ENCODE data around the gene PDE11A. TPM values are rescaled to one million over a fixed set of nuclear protein-coding genes. Genes with fewer than 3 reads are reported as not detected.

The PDE11A gene
- total RNA-seq, 4 donors from 2014 or later = under 0.01 to 0.58 (median under 0.01) TPM; not detected in 1

GRCh38 chr2:177893880-177894279 lies 178.7 kb downstream of the PDE11A start:
- no peak for DNase-seq (ENCODE audit: extremely low spot score)
- TF ChIP-seq EP300 (IDR thresholded peaks at IDR 0.05) (no peak), POLR2AphosphoS5 (IDR thresholded peaks at IDR 0.05) (no peak), POLR2A (IDR thresholded peaks at IDR 0.05; ENCODE audit: low read depth) (no peak)
- TF ChIP-seq, protein P1, sequence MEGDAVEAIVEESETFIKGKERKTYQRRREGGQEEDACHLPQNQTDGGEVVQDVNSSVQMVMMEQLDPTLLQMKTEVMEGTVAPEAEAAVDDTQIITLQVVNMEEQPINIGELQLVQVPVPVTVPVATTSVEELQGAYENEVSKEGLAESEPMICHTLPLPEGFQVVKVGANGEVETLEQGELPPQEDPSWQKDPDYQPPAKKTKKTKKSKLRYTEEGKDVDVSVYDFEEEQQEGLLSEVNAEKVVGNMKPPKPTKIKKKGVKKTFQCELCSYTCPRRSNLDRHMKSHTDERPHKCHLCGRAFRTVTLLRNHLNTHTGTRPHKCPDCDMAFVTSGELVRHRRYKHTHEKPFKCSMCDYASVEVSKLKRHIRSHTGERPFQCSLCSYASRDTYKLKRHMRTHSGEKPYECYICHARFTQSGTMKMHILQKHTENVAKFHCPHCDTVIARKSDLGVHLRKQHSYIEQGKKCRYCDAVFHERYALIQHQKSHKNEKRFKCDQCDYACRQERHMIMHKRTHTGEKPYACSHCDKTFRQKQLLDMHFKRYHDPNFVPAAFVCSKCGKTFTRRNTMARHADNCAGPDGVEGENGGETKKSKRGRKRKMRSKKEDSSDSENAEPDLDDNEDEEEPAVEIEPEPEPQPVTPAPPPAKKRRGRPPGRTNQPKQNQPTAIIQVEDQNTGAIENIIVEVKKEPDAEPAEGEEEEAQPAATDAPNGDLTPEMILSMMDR (IDR thresholded peaks at IDR 0.05) = no peak
- Histone ChIP-seq H3K4me3 (no peak overlapping the region), H3K27ac (replicated peaks in 1 of 4) (no peak overlapping the region), H3K4me1 (no peaks in the 10 kb centered on the region), H3K36me3 (no peaks in the 10 kb centered on the region), H3K27me3 (peaks cover 0 to 8% (median 0%) of the 10 kb centered on the region in 4 donors), H3K9me3 (no peaks in the 10 kb centered on the region)
- intact Hi-C loops (cut with DNase I) = no loop called here

- 94% methylated on average over 1 of the region's 1 CpG for WGBS
- H3K9me3 ChIP-seq = no peaks in the 10 kb centered on the region
- H3K27ac ChIP-seq (replicated peaks in 1 of 4) = no peak overlapping the region
- H3K4me3 ChIP-seq = no peak overlapping the region
- no peaks in the 10 kb centered on the region for H3K4me1 ChIP-seq
- no peak for DNase-seq (ENCODE audit: extremely low spot score)
- TF ChIP-seq, protein P1 (IDR thresholded peaks at IDR 0.05) = no peak
- TF ChIP-seq POLR2AphosphoS5 (IDR thresholded peaks at IDR 0.05) (no peak), EP300 (IDR thresholded peaks at IDR 0.05) (no peak), POLR2A (IDR thresholded peaks at IDR 0.05; ENCODE audit: low read depth) (no peak)
- intact Hi-C loops (cut with DNase I) = no loop called here
- H3K36me3 ChIP-seq = no peaks in the 10 kb centered on the region
- H3K27me3 ChIP-seq = peaks cover 0 to 8% (median 0%) of the 10 kb centered on the region in 4 donors
These were observed 181.0 kb downstream of the PDE11A start for GRCh38 chr2:177891533-177891932.

DNA sequence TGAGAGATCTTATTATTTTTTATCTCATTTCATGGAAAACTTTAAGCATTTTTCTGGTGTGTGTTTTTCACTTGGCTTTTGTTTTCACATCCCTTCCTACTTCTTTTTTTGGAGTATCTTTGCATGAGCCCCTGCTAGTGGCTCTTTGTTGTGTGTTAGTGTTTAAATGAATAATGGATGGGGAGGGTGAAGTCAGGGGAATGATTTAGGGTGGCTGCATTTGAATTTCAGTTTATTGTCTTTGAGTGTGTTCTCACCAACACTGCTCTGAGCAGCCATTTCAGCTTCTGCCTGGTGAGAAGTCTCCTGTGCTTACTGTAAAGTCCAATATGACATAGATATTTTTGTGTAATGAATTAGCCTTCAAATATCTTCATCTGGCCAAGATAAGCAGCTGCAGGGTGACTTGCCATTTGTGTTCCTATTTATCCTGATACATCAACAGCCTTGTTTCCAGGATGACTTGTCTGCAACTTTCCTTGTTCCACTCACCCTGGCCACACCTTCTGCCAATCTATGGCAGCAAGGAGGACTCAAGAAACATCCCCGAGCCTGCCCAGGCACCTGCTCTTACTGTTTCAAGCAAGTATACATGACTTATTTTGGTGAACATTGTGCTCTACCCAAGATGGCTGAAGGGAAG lies 182.6 kb downstream of the PDE11A start:
- intact Hi-C loops (cut with DNase I) = no loop called here
- H3K4me3 ChIP-seq = no peak overlapping the region
- no peaks in the 10 kb centered on the region for H3K4me1 ChIP-seq
- no peak for DNase-seq (ENCODE audit: extremely low spot score)
- peaks cover 0 to 8% (median 0%) of the 10 kb centered on the region in 4 donors for H3K27me3 ChIP-seq
- no peak overlapping the region for H3K27ac ChIP-seq (replicated peaks in 1 of 4)
- no peaks in the 10 kb centered on the region for H3K36me3 ChIP-seq
- TF ChIP-seq POLR2AphosphoS5 (IDR thresholded peaks at IDR 0.05) (no peak), POLR2A (IDR thresholded peaks at IDR 0.05; ENCODE audit: low read depth) (no peak), EP300 (IDR thresholded peaks at IDR 0.05) (no peak)
- TF ChIP-seq, protein P1 (IDR thresholded peaks at IDR 0.05) = no peak
- H3K9me3 ChIP-seq = no peaks in the 10 kb centered on the region
- WGBS = 88% methylated on average over 1 of the region's 1 CpG

DNA sequence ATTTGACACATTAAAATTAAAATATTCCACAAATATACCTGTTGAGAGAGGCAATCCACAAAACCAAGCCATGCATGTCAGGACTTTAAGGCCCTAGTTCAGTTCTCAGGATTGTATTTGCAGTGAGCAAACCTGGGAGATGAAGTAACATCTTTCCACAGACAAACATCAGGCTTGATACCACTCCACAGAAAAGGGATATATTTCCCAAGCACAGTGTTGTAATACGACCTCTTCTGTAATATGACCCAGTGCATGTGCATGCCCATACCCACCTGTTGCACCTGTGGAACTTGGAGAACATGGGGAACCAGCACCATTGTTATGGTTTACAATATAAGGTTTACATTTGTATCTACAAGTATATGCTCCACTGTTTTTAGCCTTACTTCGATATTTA lies 184.0 kb downstream of the PDE11A start:
- TF ChIP-seq POLR2A (IDR thresholded peaks at IDR 0.05; ENCODE audit: low read depth) (no peak), EP300 (IDR thresholded peaks at IDR 0.05) (no peak), POLR2AphosphoS5 (IDR thresholded peaks at IDR 0.05) (no peak)
- TF ChIP-seq, protein P1 (IDR thresholded peaks at IDR 0.05) = no peak
- H3K4me1 ChIP-seq = no peaks in the 10 kb centered on the region
- no peak overlapping the region for H3K4me3 ChIP-seq
- no peak for DNase-seq (ENCODE audit: extremely low spot score)
- no peak overlapping the region for H3K27ac ChIP-seq (replicated peaks in 1 of 4)
- WGBS = 75% methylated on average over 2 of the region's 2 CpGs
- peaks cover 0 to 8% (median 0%) of the 10 kb centered on the region in 4 donors for H3K27me3 ChIP-seq
- H3K36me3 ChIP-seq = no peaks in the 10 kb centered on the region
- intact Hi-C loops (cut with DNase I) = no loop called here
- no peaks in the 10 kb centered on the region for H3K9me3 ChIP-seq

DNA sequence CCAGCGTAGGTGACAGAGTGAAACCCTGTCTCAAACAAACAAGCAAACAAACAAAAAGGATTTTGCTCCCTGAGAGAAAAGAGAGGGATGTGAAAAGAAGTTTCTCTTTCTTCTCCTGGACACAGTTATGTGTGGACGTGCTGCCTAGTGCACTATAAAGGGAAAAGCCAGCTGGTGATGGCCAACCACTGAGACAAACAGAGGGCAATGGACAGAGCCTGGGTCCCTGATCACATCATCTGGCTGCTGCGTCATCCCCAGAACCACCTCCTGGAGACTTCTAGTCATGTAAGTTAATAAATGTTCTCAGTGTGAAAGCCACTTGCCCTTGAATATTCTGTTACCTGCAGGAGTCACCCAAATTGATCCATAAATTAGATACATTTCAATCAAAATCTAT lies 184.9 kb downstream of the PDE11A start:
- H3K9me3 ChIP-seq = no peaks in the 10 kb centered on the region
- intact Hi-C loops (cut with DNase I) = no loop called here
- no peaks in the 10 kb centered on the region for H3K36me3 ChIP-seq
- WGBS = 94% methylated on average over 3 of the region's 3 CpGs
- H3K27me3 ChIP-seq = peaks cover 0 to 2% (median 0%) of the 10 kb centered on the region in 4 donors
- H3K4me1 ChIP-seq = no peaks in the 10 kb centered on the region
- no peak overlapping the region for H3K4me3 ChIP-seq
- no peak for DNase-seq (ENCODE audit: extremely low spot score)
- H3K27ac ChIP-seq (replicated peaks in 1 of 4) = no peak overlapping the region
- TF ChIP-seq, protein P1 (IDR thresholded peaks at IDR 0.05) = no peak
- TF ChIP-seq EP300 (IDR thresholded peaks at IDR 0.05) (no peak), POLR2AphosphoS5 (IDR thresholded peaks at IDR 0.05) (no peak), POLR2A (IDR thresholded peaks at IDR 0.05; ENCODE audit: low read depth) (no peak)
